K562 (cell line): Measurements from ENCODE around the gene FXYD4. TPM values are rescaled to one million over a fixed set of nuclear protein-coding genes. Genes with fewer than 3 reads are reported as not detected.

Experiments
- ATAC-seq: fragments of 200-7000 bp; cut with Tn5 transposase; 3 replicates; pipeline ENCODE4 v1.9.1; 2020; ENCODE audit warnings: moderate library complexity
- BruUV-seq: library from RNA; stranded (reverse); fragments of 400-500 nt; replicated peaks from 2 replicates; lab custom pipeline; 2021; lab: Mats Ljungman, UMichigan
- CTCF ChIA-PET: fragments of 300-600 bp; formaldehyde crosslinking; extraction: SDS; loops from one replicate; lab custom pipeline; 2021; ENCODE audit warnings: low intra/inter-chr PET ratio; lab: Yijun Ruan, JAX
- POLR2A ChIA-PET: fragments of 300-600, 350-650 bp; sonication (Branson Sonifier 250); formaldehyde crosslinking; extraction: SDS; loops from one replicate; lab custom pipeline; 2021; ENCODE audit warnings: antibody characterized with exemption, inconsistent platforms; lab: Yijun Ruan, JAX
- DNase-seq, 4 experiments: peaks; one replicate each; pipeline versions ENCODE4 v3.0.0 to v3.0.0-alpha.2; 2011 to 2018; ENCODE audit warnings: low spot score in 3 of 4, mixed read lengths in 3 of 4; ENCODE audit errors: extremely low read depth in 1 of 4
- FAIRE-seq: peaks from 2 replicates; lab custom pipeline; 2011; peaks lifted over from hg19 to GRCh38; lab: Jason Lieb, UNC
- H2AFZ ChIP-seq: 2 replicates; pipeline ENCODE4 v1.6.0; 2011; ENCODE audit warnings: low read depth, low read length, control low read depth, inconsistent platforms
- H3K27ac ChIP-seq: fragments of 200-600 bp; 3 replicates; pipeline ENCODE4 v1.8.0; 2011; ENCODE audit warnings: low read depth, mild to moderate bottlenecking, control low read depth, inconsistent platforms, low read length, moderate library complexity, mixed read lengths; ENCODE audit errors: extremely low read depth
- H3K27me3 ChIP-seq, 2 experiments: fragments of 300-600 bp in 1 of 2; 2 replicates in 1 of 2; 3 replicates in 1 of 2; pipeline versions ENCODE4 v1.6.0 to v1.8.0; 2011; ENCODE audit warnings: inconsistent platforms in 2 of 2, low read length in 2 of 2, mild to moderate bottlenecking in 1 of 2, mixed read lengths in 1 of 2, moderate library complexity in 1 of 2; ENCODE audit not compliant: control insufficient read depth in 2 of 2, insufficient read depth in 2 of 2
- H3K36me3 ChIP-seq: fragments of 300-600 bp; 3 replicates; pipeline ENCODE4 v1.8.0; 2011; ENCODE audit warnings: mild to moderate bottlenecking, low read length, inconsistent platforms; ENCODE audit not compliant: control insufficient read depth, insufficient read depth
- H3K4me1 ChIP-seq, 2 experiments: fragments of 200-600 bp in 1 of 2; replicated peaks in 1 of 2; 2 replicates in 1 of 2; 3 replicates in 1 of 2; pipeline versions ENCODE4 v1.5.1 to v1.8.0; 2011; ENCODE audit warnings: inconsistent platforms in 2 of 2, low read length in 2 of 2, mild to moderate bottlenecking in 1 of 2, mixed read lengths in 1 of 2, moderate library complexity in 1 of 2; ENCODE audit not compliant: control insufficient read depth in 2 of 2, insufficient read depth in 2 of 2
- H3K4me2 ChIP-seq: 2 replicates; pipeline ENCODE4 v1.6.1; 2011; ENCODE audit warnings: low read length, control low read depth, inconsistent platforms, mixed read lengths; ENCODE audit not compliant: insufficient read depth
- H3K4me3 ChIP-seq: fragments of 200-600 bp; sonication (generic), shearing (Covaris generic); 2 replicates; pipeline ENCODE4 v1.5.1; 2016; ENCODE audit warnings: control low read depth, inconsistent platforms
- H3K79me2 ChIP-seq: fragments of 200-600 bp; 3 replicates; pipeline ENCODE4 v1.8.0; 2011; ENCODE audit warnings: low read length, inconsistent platforms; ENCODE audit not compliant: control insufficient read depth, insufficient read depth
- H3K9ac ChIP-seq, 2 experiments: 2 replicates each; pipeline versions ENCODE4 v1.6.0 to v1.6.1; 2011; ENCODE audit warnings: low read depth in 2 of 2, low read length in 2 of 2, control low read depth in 1 of 2, inconsistent platforms in 1 of 2, mild to moderate bottlenecking in 1 of 2, mixed read lengths in 1 of 2; ENCODE audit not compliant: insufficient read depth in 1 of 2
- H3K9me1 ChIP-seq: one replicate; pipeline ENCODE4 v1.6.0; 2011; ENCODE audit warnings: inconsistent platforms, mild to moderate bottlenecking, low read length, moderate library complexity; ENCODE audit not compliant: control insufficient read depth, insufficient read depth
- H3K9me3 ChIP-seq: replicated peaks from 2 replicates; pipeline ENCODE4 v1.5.1; 2011; ENCODE audit warnings: low read depth, low read length, inconsistent platforms; ENCODE audit not compliant: control insufficient read depth, insufficient read depth
- H4K20me1 ChIP-seq: replicated peaks from 2 replicates; pipeline ENCODE4 v1.6.1; 2011; ENCODE audit warnings: low read length, inconsistent platforms, mixed read lengths; ENCODE audit not compliant: control insufficient read depth, insufficient read depth
- ATF2 ChIP-seq: sonication (generic); formaldehyde crosslinking; IDR thresholded peaks from 2 replicates; pipeline ENCODE4 v1.8.1; 2022; ENCODE audit warnings: missing genetic modification reagents
- ATF3 ChIP-seq, 2 experiments: fragments of 450-650 bp in 1 of 2; sonication (generic) in 1 of 2; formaldehyde crosslinking in 1 of 2; IDR thresholded peaks in 1 of 2; conservative IDR thresholded peaks in 1 of 2; 2 replicates each; pipeline versions ENCODE4 v1.6.1 to v1.8.1; 2016 to 2023; ENCODE audit warnings: mild to moderate bottlenecking in 2 of 2, moderate library complexity in 2 of 2, inconsistent platforms in 1 of 2, missing genetic modification reagents in 1 of 2
- CREB1 ChIP-seq, 2 experiments: sonication (generic) in 1 of 2; formaldehyde crosslinking in 1 of 2; IDR thresholded peaks; 2 replicates each; pipeline versions ENCODE4 v1.6.1 to v1.8.0; 2012 to 2022; ENCODE audit warnings: inconsistent platforms in 1 of 2, mild to moderate bottlenecking in 1 of 2, missing genetic modification reagents in 1 of 2, moderate library complexity in 1 of 2
- POLR2A ChIP-seq: fragments of 450-650 bp; conservative IDR thresholded peaks from 2 replicates; pipeline ENCODE4 v1.6.1; 2016
- POLR2B ChIP-seq: fragments of 450-650 bp; IDR thresholded peaks from 2 replicates; pipeline ENCODE4 v1.6.1; 2018; ENCODE audit warnings: low read depth; ENCODE audit not compliant: partially characterized antibody
- STAT6 ChIP-seq: sonication (generic); formaldehyde crosslinking; IDR thresholded peaks from 2 replicates; pipeline ENCODE4 v1.8.1; 2023; ENCODE audit warnings: mild to moderate bottlenecking, missing genetic modification reagents
- SUPT5H ChIP-seq: fragments of 450-650 bp; IDR thresholded peaks from 2 replicates; pipeline ENCODE4 v1.6.1; 2016
- ZHX1 ChIP-seq: fragments of 150-350 bp; conservative IDR thresholded peaks from 2 replicates; pipeline ENCODE4 v1.6.1; 2014; ENCODE audit warnings: low read length
- ZNF408 ChIP-seq: fragments of 250-450 bp; sonication (Bioruptor Pico); IDR thresholded peaks from 2 replicates; pipeline ENCODE4 v1.4.0; 2020; ENCODE audit warnings: low read depth, mild to moderate bottlenecking, moderate library complexity
- ZNF586 ChIP-seq: fragments of 450-650 bp; formaldehyde crosslinking; conservative IDR thresholded peaks from 2 replicates; pipeline ENCODE4 v1.4.0; 2020; ENCODE audit warnings: mild to moderate bottlenecking, moderate library complexity
- WGBS: fragments of 100-300 bp; shearing (Covaris generic); methylation state at CpG from one replicate; pipeline ENCODE4 v1.1.6; 2016; ENCODE audit warnings: low coverage, mixed read lengths; ENCODE audit not compliant: insufficient coverage; ENCODE audit errors: missing lambda C conversion rate; 5-methylcytosine and 5-hydroxymethylcytosine counted together
- in situ Hi-C: fragments of 300-500 bp; cut with MboI; formaldehyde crosslinking; loops from 4 replicates; pipeline ENCODE4 v1.15.0; 2018; ENCODE audit warnings: inconsistent platforms, mixed read lengths
- intact Hi-C: fragments of 100-400 bp; cut with micrococcal nuclease; formaldehyde crosslinking; loops from 2 replicates; pipeline ENCODE4 v1.14.2; 2022
- polyA plus RNA-seq, 8 experiments: library from polyadenylated mRNA; depleted of rRNA in 4 of 8; stranded (reverse) in 5 of 8; unstranded in 3 of 8; fragments of >200 nt; fragmentation: Nextera tagmentation in 2 of 8; fragmentation: Illumina TruSeq in 1 of 8; extraction: Ambion mirVana in 2 of 8; extraction: Trizol in 1 of 8; gene quantifications; 2 replicates each; pipeline versions ENCODE4 v1.2.1 to v1.2.3, GENCODE V29; 2011 to 2014; ENCODE audit warnings: inconsistent platforms in 1 of 8, missing spikeins in 1 of 8
- total RNA-seq, 7 experiments: library from RNA; depleted of rRNA in 6 of 7; stranded (reverse); fragments of >200 nt in 6 of 7; fragmentation: Illumina TruSeq in 2 of 7; extraction: Trizol in 2 of 7; gene quantifications; 2 replicates each; pipeline versions ENCODE4 v1.2.1 to v1.2.3, GENCODE V29; 2011 to 2021; ENCODE audit warnings: low replicate concordance in 1 of 7

The FXYD4 gene
- total and polyA plus RNA-seq, 9 of the 15 experiments (the other 6 are each of a cell fraction or from before 2014, with no cell fraction given) = not detected

- CTCF ChIA-PET = no interaction called here
- no TSS peak for BruUV-seq
- peaks cover 4% of the 10 kb centered on the region for H3K9me1 ChIP-seq
- FAIRE-seq (no peak), ATAC-seq (no peak), DNase-seq (peak in 1 of 4 experiments; percentile 10)
- intact Hi-C loops (no loop called here), in situ Hi-C loops (no loop called here)
- no peak overlapping the region for H3K4me2 ChIP-seq
- 90% methylated on average over 3 of the region's 3 CpGs for WGBS
- no peak for TF ChIP-seq STAT6 (CRISPR knock-in tag)
- TF ChIP-seq ZHX1 = no peak
- peak; percentile 43 for TF ChIP-seq POLR2B
- TF ChIP-seq ATF2 (CRISPR knock-in tag) = no peak
- 0 out of 2 replicates have a peak, but pooled peaks have one; percentile 42 for TF ChIP-seq POLR2A
- peak; percentile 41 for TF ChIP-seq SUPT5H
- TF ChIP-seq ATF3 (IDR thresholded peaks at IDR 0.05) = no peak
- TF ChIP-seq ATF3 (CRISPR knock-in tag; conservative IDR thresholded peaks at IDR 0.05) = no peak
- TF ChIP-seq ZNF586 (CRISPR knock-in tag) = no peak
- TF ChIP-seq CREB1 (IDR thresholded peaks at IDR 0.05) = no peak
- no peak for TF ChIP-seq CREB1 (CRISPR knock-in tag; IDR thresholded peaks at IDR 0.05)
- no peak for TF ChIP-seq ZNF408 (CRISPR knock-in tag)
- POLR2A ChIA-PET = interaction anchor here (0.8 to 5.3 kb wide), 2 partner anchors 9 to 43 kb away, joined by 3 to 73 read pairs; no protein-coding TSS in a partner anchor
- H3K79me2 ChIP-seq = peaks cover 97% of the 10 kb centered on the region
- H3K27ac ChIP-seq = peak overlapping the region; percentile 34
- peaks cover 45 to 51% of the 10 kb centered on the region in 2 experiments; a peak in 4 of 5 replicates for H3K4me1 ChIP-seq
- H3K27me3 ChIP-seq = no peaks in the 10 kb centered on the region
- H3K36me3 ChIP-seq = peaks cover 88% of the 10 kb centered on the region
- no peak overlapping the region for H3K4me3 ChIP-seq
- H2AFZ ChIP-seq = no peak overlapping the region
- no peaks in the 10 kb centered on the region for H3K9me3 ChIP-seq
- peak overlapping the region; percentile 2 to 40; a peak in 1 of 4 replicates for H3K9ac ChIP-seq
- H4K20me1 ChIP-seq = peaks cover 71% of the 10 kb centered on the region
Measured at GRCh38 chr10:43392748-43393147, 21.3 kb downstream of the FXYD4 start.
